HCT116 (cell line): ENCODE measurements around the gene MEIS2.

Experiments used
- ATF3 ChIP-seq: IDR thresholded peaks from 2 replicates; pipeline ENCODE4 v1.6.1; 2012
- CEBPB ChIP-seq: IDR thresholded peaks from 2 replicates; pipeline ENCODE4 v1.6.1; 2012; ENCODE audit warnings: low read depth
- EGR1 ChIP-seq: IDR thresholded peaks from 2 replicates; pipeline ENCODE4 v1.6.1; 2012; ENCODE audit warnings: low read depth
- EZH2 ChIP-seq: fragments of 200-600 bp; sonication (generic); IDR thresholded peaks from 2 replicates; pipeline ENCODE4 v1.6.1; 2017; ENCODE audit warnings: antibody characterized with exemption, mixed run types
- EZH2phosphoT487 ChIP-seq: fragments of 200-600 bp; IDR thresholded peaks from 2 replicates; pipeline ENCODE4 v1.6.1; 2018; ENCODE audit warnings: antibody characterized with exemption, borderline replicate concordance
- POLR2A ChIP-seq: IDR thresholded peaks from 2 replicates; pipeline ENCODE4 v1.7.0; 2011; ENCODE audit warnings: borderline replicate concordance; ENCODE audit not compliant: insufficient read depth, insufficient read length; ENCODE audit errors: extremely low read depth
- POLR2AphosphoS5 ChIP-seq: IDR thresholded peaks from 2 replicates; pipeline ENCODE4 v1.6.1; 2011; ENCODE audit warnings: mild to moderate bottlenecking, low read depth, low read length, moderate library complexity
- YY1 ChIP-seq: IDR thresholded peaks from 2 replicates; pipeline ENCODE4 v1.6.1; 2011; ENCODE audit warnings: low read length, low read depth, moderate library complexity, mild to moderate bottlenecking; ENCODE audit not compliant: insufficient replicate concordance; ENCODE audit errors: extremely low read depth
- ZFX ChIP-seq: fragments of 450-650 bp; IDR thresholded peaks from 2 replicates; pipeline ENCODE4 v1.6.1; 2017
- ZNF274 ChIP-seq: fragments of 200-500 bp; sonication (Bioruptor generic); IDR thresholded peaks from 2 replicates; pipeline ENCODE4 v1.6.1; 2014; ENCODE audit warnings: mild to moderate bottlenecking, low read depth, low read length, inconsistent platforms
- TF ChIP-seq, protein P1 (sequence below), 3 experiments: fragments of 200-600 bp in 1 of 3; sonication (generic) in 1 of 3; IDR thresholded peaks in 2 of 3; conservative IDR thresholded peaks in 1 of 3; 2 replicates each; pipeline ENCODE4 v1.5.1; 2012 to 2017; ENCODE audit warnings: low read depth in 2 of 3, low read length in 2 of 3, antibody characterized with exemption in 1 of 3, borderline replicate concordance in 1 of 3, control low read depth in 1 of 3, mild to moderate bottlenecking in 1 of 3, mixed read lengths in 1 of 3, mixed run types in 1 of 3, moderate library complexity in 1 of 3; ENCODE audit not compliant: insufficient read depth in 1 of 3
- TF ChIP-seq, protein P2 (sequence below): IDR thresholded peaks from 2 replicates; pipeline ENCODE4 v1.6.1; 2012

- TF ChIP-seq ZFX (no peak), POLR2AphosphoS5 (no peak), POLR2A (no peak), CEBPB (no peak), ZNF274 (no peak), EZH2 (no peak), EZH2phosphoT487 (no peak), EGR1 (no peak), ATF3 (no peak), YY1 (no peak)
- TF ChIP-seq, protein P1, sequence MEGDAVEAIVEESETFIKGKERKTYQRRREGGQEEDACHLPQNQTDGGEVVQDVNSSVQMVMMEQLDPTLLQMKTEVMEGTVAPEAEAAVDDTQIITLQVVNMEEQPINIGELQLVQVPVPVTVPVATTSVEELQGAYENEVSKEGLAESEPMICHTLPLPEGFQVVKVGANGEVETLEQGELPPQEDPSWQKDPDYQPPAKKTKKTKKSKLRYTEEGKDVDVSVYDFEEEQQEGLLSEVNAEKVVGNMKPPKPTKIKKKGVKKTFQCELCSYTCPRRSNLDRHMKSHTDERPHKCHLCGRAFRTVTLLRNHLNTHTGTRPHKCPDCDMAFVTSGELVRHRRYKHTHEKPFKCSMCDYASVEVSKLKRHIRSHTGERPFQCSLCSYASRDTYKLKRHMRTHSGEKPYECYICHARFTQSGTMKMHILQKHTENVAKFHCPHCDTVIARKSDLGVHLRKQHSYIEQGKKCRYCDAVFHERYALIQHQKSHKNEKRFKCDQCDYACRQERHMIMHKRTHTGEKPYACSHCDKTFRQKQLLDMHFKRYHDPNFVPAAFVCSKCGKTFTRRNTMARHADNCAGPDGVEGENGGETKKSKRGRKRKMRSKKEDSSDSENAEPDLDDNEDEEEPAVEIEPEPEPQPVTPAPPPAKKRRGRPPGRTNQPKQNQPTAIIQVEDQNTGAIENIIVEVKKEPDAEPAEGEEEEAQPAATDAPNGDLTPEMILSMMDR (IDR thresholded peaks at IDR 0.05 in 2 of 3, conservative IDR thresholded peaks at IDR 0.05 in 1 of 3; ENCODE audit: borderline replicate concordance in 1 of 3, insufficient read depth in 1 of 3, low read depth in 2 of 3, low read length in 2 of 3), result no peak
- TF ChIP-seq, protein P2, sequence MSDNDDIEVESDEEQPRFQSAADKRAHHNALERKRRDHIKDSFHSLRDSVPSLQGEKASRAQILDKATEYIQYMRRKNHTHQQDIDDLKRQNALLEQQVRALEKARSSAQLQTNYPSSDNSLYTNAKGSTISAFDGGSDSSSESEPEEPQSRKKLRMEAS, result no peak
Measured at GRCh38 chr15:36888011-36888992, 212.0 kb downstream of the MEIS2 start.
